Stimulated activated CD8-positive, alpha-beta memory T cell treated with anti-CD3 and anti-CD28 coated beads, Interleukin-12 subunit alpha, Interleukin-12 subunit beta, amount 100 ng/mL, for 24 hours (primary cell): Measurements from ENCODE around the gene LPP.

Experiments used
- DNase-seq: peaks from one replicate; pipeline ENCODE4 v3.0.0-alpha.2; 2020; ENCODE audit errors: extremely low read depth

LPP gene

GRCh38 chr3:188220988-188221818, 67.2 kb downstream of the LPP start:
- DNase-seq: no peak

DNA sequence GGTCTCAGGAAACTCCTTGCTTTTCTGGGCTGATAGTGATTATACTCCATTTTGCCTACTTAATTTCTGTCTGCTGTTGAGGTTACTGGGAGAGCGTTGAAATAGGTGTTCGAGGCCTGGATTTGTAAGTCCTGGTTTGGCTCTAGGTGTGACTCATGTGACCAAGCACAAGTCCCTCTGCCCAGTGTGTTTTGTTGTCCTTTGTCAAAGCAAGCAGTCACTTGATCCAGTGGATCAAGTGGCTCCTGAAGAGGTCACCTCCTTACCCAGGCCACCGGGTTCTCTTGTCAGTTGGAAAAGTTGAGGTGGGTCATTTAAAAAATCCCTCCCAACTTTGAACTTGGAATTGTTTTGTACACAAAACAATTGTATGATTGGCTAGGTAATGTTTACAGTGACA, 70.0 kb downstream of the LPP start:
- no peak for DNase-seq

GRCh38 chr3:188227442-188227841, 73.5 kb downstream of the LPP start:
- DNase-seq: no peak

GRCh38 chr3:188229177-188229576, 75.2 kb downstream of the LPP start:
- no peak for DNase-seq

DNA sequence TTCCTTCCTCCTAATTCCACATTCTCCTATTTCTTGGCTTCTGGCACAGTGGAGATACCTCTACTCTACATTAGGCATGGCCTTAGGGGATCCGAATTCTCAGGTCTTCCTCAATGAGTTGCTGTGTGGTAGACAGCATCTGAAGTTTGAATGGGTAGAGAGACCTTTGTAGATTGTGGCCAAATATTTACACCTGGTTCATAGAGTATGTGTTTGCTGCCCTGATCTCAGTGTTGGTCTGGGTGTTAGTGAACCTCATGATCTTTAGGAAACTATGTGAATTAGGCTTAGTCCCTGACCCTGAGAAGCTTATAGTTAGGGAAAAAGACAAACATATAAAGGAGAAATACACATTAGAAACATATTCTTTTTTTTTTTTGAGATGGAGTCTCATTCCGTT, 75.8 kb downstream of the LPP start:
- DNase-seq: no peak

DNA sequence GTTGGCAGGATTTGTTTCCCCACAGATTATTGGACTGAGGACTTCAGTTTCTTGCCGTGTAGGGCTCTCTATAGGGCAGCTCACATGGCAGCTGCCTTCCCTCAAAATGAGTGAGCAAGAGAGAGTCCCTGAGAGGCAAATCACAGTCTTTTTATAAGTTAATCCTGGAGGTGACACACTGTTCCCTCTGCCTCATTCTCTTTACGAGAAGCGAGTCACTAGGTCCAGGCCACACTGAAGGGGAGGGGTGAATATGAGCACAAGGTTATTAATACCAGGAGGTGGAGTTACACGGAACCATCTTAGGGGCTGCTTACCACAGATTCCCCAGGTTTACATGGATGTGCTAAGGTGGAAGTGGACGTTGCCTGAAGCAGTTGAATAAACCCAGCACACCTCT, 77.0 kb downstream of the LPP start:
- DNase-seq: no peak

GRCh38 chr3:188231456-188231855, 77.5 kb downstream of the LPP start:
- DNase-seq: no peak

DNA sequence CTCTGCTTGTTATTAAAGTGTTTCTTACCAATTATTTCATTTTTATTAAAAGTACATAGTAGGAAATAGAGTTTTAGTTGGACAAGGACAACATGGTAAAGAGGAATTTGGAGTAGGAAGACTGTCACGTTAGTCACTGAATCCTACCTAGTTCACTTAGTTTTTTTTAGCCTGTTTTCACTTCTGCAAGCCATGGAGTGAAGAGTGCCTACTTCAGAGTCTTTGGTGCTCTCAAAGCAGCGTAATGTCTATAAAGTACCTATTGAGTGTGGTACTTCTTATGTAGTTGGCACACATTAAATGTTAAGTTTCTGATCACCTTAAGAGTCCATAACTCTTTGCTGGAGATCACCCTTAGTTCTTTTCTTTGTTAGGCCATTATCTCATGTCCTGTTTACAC, 78.7 kb downstream of the LPP start:
- no peak for DNase-seq

DNA sequence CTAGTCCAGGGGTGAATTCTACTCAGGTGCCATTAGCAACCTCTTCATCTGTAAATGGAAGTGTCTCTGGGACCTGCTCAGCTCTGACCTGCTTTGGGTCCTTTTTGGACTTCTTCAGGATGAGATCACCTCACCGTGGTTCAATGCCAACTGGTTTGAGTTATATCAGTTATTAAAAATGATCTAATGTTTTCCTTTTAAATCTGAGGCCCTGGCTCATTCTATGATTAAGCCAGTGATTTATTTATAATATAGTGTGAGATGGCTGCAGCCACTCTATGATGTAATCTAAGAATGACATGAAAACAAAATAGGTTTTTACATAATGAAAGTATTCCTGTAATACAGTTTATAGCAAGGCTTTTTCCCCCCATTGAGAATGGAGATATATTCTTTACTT, 79.4 kb downstream of the LPP start:
- no peak for DNase-seq

DNA sequence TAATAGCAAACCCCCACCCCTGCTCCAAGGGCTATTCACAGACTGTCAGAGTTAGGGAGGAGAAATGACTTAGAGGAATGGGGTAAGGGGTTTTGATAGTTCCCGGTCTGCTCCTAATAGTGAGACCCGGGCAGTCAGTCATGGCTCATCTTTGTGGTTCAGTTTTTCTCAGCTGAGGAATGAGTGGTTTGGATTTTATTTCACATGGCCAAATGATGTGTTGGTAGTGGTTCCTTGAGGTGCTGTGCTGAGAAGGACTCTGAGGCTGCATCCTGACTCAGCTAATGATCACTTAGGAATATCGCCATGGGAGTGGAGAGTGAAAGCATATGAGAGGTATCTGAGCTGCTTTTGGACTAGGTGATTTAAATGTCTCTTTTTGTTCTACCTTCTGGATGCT, 80.2 kb downstream of the LPP start:
- DNase-seq: no peak

DNA sequence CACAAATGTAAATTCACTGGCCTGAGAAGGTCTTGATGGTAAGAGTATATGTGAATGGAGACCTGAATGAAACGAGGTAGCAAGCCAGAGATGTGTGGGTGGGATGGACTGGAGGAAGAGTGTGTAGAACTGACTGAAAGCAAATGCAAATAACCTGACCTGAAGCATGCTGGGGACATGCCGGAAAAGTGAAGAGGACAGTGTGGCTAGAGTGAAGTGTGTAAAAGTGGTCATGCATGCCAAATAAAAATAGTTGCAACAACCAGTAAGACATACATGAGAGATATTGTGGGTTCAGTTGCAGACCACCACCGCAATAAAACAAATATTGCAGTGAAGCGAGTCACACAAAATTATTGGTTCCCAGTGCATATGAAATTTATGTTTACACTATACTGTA, 82.3 kb downstream of the LPP start:
- no peak for DNase-seq

DNA sequence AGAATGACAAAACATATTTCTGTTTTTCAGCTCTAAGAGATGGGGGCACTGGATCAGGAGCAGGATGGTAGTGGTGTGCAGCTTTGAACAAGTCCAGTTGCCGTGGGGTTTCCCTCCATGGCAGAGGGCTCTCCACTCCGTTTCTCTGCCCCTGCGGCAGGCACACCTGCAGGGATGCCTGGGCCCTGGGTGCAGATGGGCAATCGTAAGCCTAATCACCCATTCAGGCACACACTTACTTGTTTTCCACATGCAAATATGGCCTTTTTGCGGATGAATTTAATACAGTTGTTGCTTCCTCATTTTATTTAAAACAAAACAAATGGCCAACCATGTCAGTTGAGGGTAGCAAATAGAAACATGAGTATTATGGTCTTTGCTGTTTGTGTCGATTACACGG, 85.1 kb downstream of the LPP start:
- DNase-seq: no peak

DNA sequence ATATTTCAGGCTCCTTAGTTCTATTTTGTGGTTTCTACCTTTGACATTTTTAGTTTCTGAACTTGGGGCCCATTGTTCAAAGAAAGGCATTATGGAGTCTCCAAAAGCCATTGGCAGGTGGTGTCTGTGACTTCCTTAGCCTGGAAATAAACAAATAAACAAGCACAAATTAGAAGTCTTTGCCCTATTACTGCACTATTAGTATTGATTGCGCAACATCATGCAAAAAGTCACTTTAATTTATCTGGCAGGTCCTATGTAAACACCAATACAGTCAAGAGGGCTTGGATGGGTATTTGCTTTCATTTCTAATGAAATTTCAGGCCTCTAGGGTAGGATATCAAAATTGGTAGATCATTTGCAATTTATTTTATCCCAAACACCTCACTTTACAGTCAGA, 85.6 kb downstream of the LPP start:
- no peak for DNase-seq

- no peak for DNase-seq
Measured at GRCh38 chr3:188240189-188240981, 86.4 kb downstream of the LPP start.

DNA sequence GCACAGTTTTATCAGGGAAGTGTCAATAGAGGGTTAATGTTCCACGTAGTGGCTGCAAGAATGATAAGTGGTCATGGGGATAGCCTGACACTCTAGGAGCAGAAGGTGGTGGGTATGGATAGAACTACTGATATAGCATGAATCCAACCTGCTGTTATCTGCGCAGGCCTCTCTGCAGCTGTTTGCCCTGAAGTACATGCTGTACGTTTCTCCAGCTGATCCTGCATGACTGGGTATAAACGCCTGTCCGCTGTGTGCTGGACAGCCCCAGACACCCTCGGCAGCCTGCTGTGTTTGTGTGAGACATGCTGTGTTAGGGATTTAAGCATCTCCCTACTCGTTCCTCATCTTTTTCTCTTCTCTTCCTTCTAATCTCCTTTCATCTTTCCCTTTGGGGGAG, 87.1 kb downstream of the LPP start:
- no peak for DNase-seq

GRCh38 chr3:188241883-188242282, 87.9 kb downstream of the LPP start:
- DNase-seq: no peak

- DNase-seq: no peak
Measured at GRCh38 chr3:188242436-188243123, 88.6 kb downstream of the LPP start.

- no peak for DNase-seq
Measured at GRCh38 chr3:188243124-188243795, 89.3 kb downstream of the LPP start.

GRCh38 chr3:188244395-188244861, 90.5 kb downstream of the LPP start:
- DNase-seq: no peak

DNA sequence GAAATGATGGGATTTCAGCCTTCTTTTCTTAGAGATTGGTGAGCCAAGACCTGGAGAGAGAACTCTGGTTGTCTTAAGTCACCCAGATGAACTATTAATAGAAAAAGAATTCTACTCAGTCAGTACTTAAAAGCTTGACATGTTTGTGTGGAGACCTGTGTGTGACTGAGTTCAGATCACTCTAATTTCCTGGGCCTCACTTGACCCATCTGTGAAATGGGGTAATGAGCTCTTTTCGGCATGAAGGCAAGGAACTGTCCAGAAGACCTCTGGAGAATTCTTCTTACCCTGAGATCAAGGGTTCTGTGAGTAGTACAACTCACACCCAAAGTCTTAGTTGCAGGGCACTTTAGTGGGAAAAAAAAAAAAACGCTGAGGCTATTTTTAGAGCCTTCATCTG, 92.9 kb downstream of the LPP start:
- DNase-seq: no peak

GRCh38 chr3:188248036-188248561, 94.1 kb downstream of the LPP start:
- no peak for DNase-seq
